GM21723 (cell line): ENCODE results near the gene NELFB.

ENCODE experiments used
- ATAC-seq: cut with Tn5 transposase; IDR thresholded peaks from one replicate; pipeline ENCODE4 v1.9.1; 2021; ENCODE audit warnings: mild to moderate bottlenecking, moderate library complexity; ENCODE audit not compliant: unreplicated experiment

The NELFB gene

GRCh38 chr9:137280474-137281344 lies 25.6 kb downstream of the NELFB start:
- no peak for ATAC-seq

DNA sequence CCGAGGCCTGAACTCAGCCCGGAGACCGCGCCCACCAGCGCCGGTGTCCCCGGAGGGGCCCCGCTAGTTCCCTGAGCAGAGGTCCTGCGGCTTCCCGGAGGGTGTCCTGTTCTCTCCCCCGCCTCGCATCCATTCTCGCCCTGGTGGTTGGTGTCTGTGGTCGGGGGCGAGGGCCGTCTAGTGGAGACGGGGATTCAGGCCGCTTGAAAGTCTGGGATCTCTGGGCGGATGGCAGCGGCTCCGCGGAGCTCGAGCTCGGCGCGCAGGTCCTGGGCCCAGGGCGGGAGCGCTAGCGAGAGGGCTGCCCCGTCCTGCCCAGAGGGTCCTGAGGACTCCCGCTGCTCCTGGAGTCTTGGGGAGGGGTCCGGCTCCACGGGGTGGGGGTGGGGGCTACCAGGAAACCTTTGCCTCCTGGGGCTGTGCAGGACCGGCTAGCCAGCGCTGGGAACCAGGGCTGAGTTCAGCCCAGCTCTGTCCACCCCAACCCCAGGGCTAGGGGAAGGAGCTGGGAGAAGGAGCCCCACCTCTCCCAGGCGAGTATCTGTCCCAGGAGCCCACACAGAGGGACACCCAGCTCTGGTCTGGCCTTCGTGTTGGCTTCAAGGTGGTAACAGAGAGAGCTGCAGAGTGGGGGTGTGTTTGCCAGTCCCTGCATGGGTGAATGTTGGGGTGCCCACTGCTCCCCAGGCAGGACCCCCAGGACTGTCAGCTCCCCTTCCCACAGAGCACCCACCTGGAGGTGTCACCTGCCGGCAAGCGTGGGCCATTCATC lies 26.4 kb downstream of the NELFB start:
- ATAC-seq: no peak

GRCh38 chr9:137286975-137287383 lies 31.9 kb downstream of the NELFB start:
- no peak for ATAC-seq

DNA sequence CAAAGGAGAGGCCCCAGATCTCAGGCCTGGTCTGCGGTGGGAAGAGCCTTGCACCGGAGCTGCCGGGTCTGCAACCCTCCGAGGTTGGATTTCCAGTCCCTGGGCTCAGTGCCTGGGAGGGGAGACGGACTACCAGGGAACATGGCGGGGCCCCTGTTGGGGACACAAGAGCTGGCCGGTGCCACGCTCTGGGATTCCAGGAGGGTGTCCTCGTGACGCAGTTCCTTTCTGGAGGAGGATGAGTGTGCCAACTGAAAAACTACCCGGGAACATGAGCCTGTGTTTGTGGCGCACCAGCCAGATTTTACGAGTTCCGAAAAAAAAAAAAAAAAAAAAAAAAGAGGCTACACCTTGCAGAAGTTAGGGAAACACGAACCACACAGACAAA lies 38.0 kb downstream of the NELFB start:
- ATAC-seq: no peak

DNA sequence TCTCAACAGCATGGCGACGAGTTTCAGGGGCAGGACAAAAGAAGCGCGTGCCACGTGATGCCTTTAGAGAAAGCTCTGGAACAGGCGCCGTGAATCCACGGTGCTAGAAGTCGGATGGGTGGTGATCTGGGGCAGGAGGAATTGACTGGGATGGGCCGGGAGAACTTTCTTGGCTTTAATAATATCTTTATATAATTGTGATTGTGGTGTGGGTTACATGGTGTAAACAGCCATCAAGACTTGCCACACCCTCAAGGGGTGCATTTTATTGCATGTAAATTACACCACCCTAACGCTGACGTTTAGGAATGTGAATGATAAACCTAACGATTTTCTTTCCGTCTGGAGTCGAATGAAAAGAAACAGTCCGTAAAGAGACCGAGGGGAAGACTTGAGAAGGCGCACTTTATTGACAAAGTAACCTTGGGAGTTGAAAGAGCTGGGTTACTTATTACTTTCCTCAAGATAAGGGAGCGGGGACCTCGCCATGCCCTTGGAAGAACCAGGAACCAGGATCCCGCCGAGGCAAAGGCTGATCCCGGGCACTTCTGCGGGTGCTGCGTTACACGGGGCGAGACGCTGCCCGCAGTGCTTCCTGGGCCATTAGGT lies 38.5 kb downstream of the NELFB start:
- no peak for ATAC-seq

DNA sequence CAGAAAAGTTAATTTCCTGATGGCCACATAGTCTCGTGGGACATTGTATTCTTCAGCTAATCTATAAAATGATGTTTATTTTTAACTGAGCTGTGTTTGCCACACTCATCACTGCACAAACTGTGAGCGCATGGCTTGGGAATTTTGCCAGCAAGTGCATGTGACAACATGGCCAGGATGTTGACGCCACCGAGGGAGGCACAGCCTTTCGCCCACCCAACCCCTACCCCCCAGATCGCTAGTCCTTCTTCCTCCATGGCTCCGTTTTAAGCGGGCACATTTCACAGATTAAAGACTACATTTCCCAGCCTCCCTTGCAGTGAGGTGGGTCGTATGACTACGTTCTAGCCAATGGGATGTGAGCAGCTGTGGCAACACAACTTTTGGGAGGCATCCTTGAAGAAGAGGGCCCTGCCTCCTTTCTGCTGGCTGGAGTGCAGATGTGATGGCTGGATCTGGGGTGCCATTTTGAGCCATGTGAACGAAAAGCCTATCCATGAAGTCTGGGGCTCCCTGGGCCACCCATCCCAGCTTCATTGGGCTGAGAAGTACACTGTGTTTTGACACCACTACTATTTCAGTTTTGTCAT lies 39.1 kb downstream of the NELFB start:
- no peak for ATAC-seq

DNA sequence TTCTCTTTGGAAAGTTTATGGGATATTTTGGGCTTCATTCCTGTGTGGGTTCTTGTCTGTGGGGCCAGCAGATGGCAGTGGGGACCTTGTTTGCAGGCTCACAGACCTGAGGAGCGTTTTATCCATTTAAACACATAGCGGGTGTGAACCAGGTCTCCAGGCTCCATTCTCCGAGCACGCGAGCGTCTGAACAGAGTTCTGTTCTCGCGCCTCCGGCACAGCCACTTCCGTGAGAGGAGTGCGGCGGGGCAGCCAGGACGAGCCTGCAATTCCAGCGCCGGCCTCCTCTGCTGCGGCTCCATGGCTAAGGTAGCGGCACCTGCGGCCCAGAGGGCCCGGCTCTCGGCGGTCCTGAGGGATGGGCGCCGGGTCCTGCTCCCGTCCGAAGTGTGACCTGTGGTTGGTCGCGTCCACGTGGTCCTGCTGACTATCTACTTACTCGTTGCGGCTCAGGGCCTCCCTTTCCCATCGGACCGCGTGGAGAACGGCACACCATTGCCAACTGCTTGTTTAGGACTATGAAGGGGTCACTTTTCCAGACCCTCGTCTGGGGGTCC lies 39.6 kb downstream of the NELFB start:
- ATAC-seq: no peak

- no peak for ATAC-seq
Measured at GRCh38 chr9:137295238-137295811, 40.2 kb downstream of the NELFB start.

- ATAC-seq: no peak
Measured at GRCh38 chr9:137295849-137296669, 40.9 kb downstream of the NELFB start.

DNA sequence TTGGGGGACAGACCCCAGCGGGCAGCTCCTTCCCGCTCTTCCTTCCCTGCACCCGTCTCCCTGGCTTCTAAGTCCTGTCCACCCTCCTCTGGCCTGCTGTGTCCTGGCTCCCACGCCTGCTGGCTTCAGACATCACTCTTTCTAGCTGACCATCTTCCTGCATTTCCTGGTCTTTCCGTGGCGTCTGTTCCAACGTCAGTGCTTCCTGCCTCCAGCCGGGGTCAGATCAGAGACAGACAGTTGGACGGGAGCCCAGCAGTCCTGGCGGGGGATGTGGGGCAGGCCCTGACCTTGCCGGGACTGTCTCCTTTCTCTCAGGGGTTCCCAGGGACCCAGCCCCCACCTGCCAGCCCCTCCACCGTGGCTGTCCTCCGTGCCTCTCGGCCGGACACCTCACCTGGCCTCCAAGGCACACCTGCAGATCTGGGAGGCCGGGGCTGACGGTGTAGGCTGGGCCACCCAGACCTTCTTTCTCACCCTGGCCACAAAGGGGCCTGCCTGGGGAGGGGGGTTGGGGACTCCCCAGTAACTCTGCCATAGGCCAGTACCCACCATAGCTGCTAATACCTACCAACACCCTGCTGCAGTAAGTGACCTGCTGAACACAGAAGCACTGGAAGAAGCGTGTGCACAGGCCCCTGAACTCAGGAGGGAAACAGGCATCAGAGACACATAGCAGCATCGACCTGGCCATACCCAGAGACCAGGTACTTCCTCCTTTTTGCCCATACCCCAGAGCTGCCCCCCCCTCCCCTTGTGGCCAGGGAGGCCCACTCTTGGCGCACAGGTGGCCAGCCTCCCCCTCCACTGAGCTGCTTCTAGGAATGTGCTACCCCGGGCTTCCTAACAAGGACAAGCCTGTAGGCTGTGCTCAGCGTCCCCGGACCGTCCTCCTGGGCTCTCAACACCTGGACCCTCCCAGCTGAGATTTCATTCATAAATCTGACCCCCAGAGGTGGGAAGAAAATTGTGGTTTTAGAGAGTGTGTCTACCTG lies 41.8 kb downstream of the NELFB start:
- ATAC-seq: no peak

- ATAC-seq: no peak
Measured at GRCh38 chr9:137297966-137298365, 42.8 kb downstream of the NELFB start.

GRCh38 chr9:137298401-137299202 lies 43.5 kb downstream of the NELFB start:
- ATAC-seq: no peak

DNA sequence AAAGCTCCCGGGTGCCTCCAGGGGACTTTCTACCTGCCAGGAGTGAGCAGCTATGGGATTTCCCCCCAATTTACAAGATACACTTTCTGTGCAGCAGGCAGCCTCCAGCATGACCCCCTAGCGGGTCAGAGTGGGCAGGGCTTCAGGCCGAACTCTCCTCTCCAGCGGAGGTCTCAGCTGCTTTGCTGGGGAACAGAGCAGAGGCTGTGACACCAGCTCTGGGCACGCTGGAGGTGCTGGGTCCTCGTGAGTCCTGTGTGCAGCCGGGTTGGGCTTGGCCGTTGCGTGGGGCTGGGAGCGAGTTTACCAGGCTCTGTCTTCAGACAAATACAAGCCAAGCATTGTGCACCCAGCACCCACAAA lies 44.1 kb downstream of the NELFB start:
- ATAC-seq: no peak

- no peak for ATAC-seq
Measured at GRCh38 chr9:137299938-137300337, 44.8 kb downstream of the NELFB start.

- no peak for ATAC-seq
Measured at GRCh38 chr9:137300567-137301080, 45.5 kb downstream of the NELFB start.

DNA sequence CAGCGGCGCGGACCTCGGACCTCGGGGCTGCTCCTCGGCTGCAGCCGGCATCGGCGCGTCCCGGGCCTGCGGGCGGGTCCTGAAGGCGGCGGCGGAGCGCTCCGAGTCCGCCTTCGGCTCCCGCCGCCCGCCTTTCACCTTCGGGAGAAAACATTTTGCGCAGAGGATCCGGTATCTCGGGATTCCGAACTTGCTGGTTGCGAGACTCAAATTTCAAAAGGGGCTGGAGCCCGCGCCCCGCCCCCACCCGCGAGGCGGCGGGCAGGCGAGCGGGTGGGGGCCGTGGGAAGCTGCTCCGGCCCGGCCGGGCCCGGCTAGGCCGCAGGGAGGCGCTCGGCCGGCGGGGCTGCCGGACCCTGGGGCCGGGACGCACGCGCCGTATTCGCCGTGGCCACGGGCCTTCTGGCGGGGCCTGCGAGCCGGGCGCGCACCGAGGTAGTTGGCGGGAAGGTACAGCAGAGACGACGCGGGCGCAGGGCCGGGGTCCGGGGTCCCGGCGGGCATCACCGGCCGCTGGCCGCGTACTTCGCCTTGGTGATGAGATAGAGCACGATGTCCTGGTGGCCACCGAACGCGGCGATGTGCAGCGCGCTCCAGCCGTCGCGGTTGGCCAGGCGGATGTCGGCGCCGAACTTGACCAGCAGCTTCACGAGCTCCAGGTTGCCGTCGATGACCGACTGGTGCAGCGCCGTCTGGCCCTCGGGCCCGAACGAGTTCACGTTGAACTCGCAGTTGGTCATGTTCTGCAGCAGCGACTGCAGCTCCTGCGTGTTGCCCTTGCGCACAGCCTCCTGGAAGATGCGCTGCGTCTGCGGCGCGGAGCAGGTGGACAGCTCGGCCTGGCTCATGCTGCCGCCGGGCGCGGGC lies 46.2 kb downstream of the NELFB start:
- ATAC-seq: no peak

DNA sequence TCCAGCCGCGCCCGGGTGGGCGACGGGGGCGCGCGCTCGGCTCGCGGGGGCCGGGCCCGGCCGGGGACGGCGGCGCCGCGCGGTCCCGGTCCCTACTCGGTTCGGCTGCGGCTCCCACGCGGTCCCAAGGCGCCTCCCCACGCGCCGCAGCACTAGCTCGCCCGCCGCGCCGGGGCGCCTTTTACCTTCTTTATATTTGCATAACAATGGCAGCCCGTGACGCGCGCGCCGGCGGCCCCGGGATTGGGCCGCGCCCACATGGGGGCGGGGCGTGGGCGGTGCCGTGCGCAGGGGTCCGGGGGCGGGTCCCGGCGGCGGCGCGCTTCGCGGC lies 47.0 kb downstream of the NELFB start, which contains the start of gene NRARP:
Gene NRARP, minus strand, starts transcription at position 154 of the 331 bp plus-strand sequence. CDS start 343 bp downstream, outside the sequence.
- ATAC-seq: peak; percentile 66
